NCI-H1436 treated with DMSO at 0.1 percent for 48 hours (cell line): ENCODE results near the gene NAB2.

ENCODE experiments used
- DNase-seq: peaks from one replicate; lab custom pipeline; 2025; lab: John Stamatoyannopoulos, UW

Gene NAB2

GRCh38 chr12:57131896-57132744, 43.2 kb downstream of the NAB2 start:
- DNase-seq, result no peak

GRCh38 chr12:57133013-57133569, 44.2 kb downstream of the NAB2 start:
- no peak for DNase-seq

GRCh38 chr12:57133916-57134315, 45.0 kb downstream of the NAB2 start:
- no peak for DNase-seq

- DNase-seq, result no peak
These were observed 46.0 kb downstream of the NAB2 start for GRCh38 chr12:57134949-57135348.

- no peak for DNase-seq
These were observed 46.8 kb downstream of the NAB2 start for GRCh38 chr12:57135527-57136326.

GRCh38 chr12:57138526-57139272, 49.8 kb downstream of the NAB2 start:
- no peak for DNase-seq

- DNase-seq, result no peak
These were observed 51.1 kb downstream of the NAB2 start for GRCh38 chr12:57139796-57140649.

GRCh38 chr12:57141249-57141648, 52.3 kb downstream of the NAB2 start:
- DNase-seq, result no peak

- DNase-seq, result no peak
These were observed 53.2 kb downstream of the NAB2 start for GRCh38 chr12:57142121-57142520.

- DNase-seq, result no peak
These were observed 53.8 kb downstream of the NAB2 start for GRCh38 chr12:57142727-57143126.

GRCh38 chr12:57143454-57143853, 54.5 kb downstream of the NAB2 start:
- DNase-seq, result no peak
